Retinal pigment epithelial cell (primary cell): ENCODE measurements around the gene TMEM45B.
"Not testable (repeated sequence)": the region's sequence is repeated elsewhere in the genome, so short reads cannot be mapped to it uniquely, and the experiment has no call there.

Experiments
- DNase-seq: peaks from one replicate; pipeline ENCODE4 v3.0.0-alpha.2; 2010; ENCODE audit warnings: low read depth
- H3K4me3 ChIP-seq: 2 replicates; pipeline ENCODE4 v1.5.1; 2011; ENCODE audit warnings: mild to moderate bottlenecking, low read length, control low read depth, moderate library complexity
- TF ChIP-seq, protein P1 (sequence below): conservative IDR thresholded peaks from 2 replicates; pipeline ENCODE4 v1.5.1; 2011; ENCODE audit warnings: low read depth, low read length, control low read depth, inconsistent platforms

The TMEM45B gene

DNA sequence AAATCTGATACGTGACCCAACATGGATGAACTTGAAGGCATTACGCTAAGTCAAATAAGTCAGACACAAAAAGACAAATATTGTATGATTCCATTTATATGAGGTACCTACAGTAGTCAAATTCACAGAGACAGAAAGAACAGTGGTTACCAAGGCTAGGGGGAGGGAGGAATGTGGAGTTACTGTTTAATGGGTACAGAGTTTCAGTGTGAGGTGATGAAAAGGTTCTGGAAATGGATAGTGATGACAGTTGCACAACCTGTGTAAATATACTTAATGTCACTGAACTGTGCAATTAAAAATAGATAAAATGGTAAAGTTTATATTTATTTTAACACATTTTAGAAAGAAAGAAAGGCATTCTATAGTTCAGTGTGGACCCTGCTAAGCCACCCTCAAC is 24.1 kb upstream of the TMEM45B start:
- H3K4me3 ChIP-seq = no peak overlapping the region
- TF ChIP-seq, protein P1, sequence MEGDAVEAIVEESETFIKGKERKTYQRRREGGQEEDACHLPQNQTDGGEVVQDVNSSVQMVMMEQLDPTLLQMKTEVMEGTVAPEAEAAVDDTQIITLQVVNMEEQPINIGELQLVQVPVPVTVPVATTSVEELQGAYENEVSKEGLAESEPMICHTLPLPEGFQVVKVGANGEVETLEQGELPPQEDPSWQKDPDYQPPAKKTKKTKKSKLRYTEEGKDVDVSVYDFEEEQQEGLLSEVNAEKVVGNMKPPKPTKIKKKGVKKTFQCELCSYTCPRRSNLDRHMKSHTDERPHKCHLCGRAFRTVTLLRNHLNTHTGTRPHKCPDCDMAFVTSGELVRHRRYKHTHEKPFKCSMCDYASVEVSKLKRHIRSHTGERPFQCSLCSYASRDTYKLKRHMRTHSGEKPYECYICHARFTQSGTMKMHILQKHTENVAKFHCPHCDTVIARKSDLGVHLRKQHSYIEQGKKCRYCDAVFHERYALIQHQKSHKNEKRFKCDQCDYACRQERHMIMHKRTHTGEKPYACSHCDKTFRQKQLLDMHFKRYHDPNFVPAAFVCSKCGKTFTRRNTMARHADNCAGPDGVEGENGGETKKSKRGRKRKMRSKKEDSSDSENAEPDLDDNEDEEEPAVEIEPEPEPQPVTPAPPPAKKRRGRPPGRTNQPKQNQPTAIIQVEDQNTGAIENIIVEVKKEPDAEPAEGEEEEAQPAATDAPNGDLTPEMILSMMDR = no peak
- DNase-seq = no peak

DNA sequence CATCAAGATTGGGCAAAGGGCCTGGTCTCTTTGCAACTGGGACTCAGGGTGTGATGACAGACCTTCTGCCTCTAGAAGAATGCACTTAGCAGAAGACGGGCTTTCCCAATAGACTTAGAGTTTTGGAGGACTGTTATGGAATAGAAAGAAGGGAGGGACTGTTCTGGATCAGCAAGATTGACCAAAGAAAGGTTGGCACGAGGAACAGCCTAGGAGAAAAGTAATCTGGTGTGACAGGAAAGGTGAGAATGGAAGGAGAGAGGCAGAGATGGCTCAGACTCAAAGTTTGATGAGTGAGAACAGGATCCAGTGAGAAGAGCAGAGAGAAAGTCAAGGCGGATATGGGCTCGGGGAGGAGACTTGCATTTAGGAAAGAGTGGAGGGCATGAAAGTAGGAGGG is 23.0 kb upstream of the TMEM45B start:
- TF ChIP-seq, protein P1 = no peak
- H3K4me3 ChIP-seq = no peak overlapping the region
- no peak for DNase-seq

DNA sequence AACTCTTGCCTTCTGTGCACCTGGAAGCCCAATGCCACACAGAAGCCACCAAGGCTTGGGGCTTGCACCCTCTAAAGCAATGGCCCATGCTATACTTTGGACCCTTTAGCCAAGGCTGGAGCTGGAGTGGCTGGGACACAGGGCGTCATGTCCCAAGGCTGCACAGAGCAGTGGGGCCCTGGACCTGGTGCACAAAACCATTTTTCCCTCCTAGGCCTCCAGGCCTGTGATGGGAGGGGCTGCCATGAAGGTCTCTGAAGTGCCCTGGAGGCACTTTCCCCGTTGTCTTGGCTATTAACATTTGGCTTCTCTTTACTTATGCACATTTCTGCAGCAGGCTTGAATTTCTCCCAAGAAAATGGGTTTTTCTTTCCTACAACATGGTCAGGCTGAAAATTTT is 20.6 kb upstream of the TMEM45B start:
- TF ChIP-seq, protein P1 = no peak
- no peak for DNase-seq
- no peak overlapping the region for H3K4me3 ChIP-seq

DNA sequence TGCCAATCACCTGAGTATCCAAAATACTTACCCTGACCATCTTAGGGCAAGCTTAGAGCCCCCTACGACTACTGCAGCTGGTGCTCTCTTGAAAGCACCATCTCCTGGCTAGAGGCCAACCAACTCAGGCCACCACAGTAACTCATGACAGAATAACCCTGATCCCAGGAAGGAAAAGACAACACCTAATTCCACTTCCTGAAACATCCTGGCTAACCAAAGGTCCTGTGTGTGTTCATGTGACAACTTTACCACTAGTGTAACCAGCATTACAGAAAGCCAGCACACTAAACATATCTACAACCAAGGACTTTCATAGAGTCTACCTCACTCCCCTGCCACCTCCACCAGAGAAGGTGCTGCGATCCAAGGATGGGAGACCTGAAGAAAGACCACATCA is 17.4 kb upstream of the TMEM45B start:
- TF ChIP-seq, protein P1 = no peak

DNA sequence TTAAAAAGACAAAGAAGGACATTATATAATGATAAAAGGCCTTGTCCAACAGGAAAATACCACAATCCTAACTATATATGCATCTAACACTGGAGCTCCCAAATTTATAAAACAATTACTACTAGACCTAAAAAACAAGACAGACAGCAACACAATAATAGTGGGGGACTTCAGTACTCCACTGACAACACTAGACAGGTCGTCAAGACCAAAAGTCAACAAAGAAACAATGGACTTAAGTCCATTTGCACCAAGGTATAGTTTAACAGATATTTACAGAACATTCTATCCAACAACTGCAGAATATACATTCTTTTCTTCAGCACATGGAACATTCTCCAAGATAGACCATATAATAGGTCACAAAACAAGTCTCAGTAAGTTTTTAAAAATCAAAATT is 15.5 kb upstream of the TMEM45B start:
- DNase-seq = not testable (repeated sequence)

More for the DNA sequence above, 17.4 kb upstream of the TMEM45B start:
- H3K4me3 ChIP-seq = no peak overlapping the region
- no peak for DNase-seq

DNA sequence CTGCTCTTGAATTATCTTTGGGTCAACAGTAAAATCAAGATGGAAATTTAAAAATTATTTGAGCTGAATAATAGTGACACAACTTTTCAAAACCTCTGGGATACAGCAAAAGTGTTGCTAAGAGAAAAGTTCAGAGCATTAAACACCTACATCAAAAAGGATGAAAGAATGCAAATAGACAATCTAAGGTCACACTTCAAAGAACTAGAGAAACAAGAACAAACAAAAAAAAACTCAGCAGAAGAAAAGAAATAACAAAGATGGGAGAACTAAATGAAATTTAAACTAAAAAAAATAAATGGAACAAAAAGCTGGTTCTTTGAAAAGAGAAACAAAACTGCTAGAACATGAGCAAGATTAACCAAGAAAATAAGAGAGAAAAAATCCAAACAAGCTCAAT is 15.0 kb upstream of the TMEM45B start:
- TF ChIP-seq, protein P1 = no peak
- no peak overlapping the region for H3K4me3 ChIP-seq
- DNase-seq = no peak

More for the DNA sequence above, 15.5 kb upstream of the TMEM45B start:
- H3K4me3 ChIP-seq = not testable (repeated sequence)

DNA sequence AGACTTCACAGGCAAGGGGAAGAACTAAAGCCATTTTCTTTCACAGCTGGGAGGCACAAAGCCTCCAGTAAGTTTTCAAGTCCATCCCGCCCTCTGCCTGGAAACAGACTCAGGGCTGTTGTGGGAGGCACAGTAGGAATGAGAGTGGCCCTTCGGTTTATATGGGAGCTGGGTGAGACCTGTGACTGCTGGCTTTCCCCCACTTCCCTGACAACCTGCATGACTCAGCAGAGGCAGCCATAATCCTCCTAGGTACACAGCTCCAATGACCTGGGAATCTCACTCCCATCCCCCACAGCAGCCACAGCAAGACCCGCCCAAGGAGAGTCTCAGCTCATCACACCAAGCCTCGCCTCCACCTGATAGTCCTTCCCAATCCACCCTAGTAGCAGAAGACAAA is 12.1 kb upstream of the TMEM45B start:
- TF ChIP-seq, protein P1 = no peak
- no peak for DNase-seq
- H3K4me3 ChIP-seq = no peak overlapping the region

DNA sequence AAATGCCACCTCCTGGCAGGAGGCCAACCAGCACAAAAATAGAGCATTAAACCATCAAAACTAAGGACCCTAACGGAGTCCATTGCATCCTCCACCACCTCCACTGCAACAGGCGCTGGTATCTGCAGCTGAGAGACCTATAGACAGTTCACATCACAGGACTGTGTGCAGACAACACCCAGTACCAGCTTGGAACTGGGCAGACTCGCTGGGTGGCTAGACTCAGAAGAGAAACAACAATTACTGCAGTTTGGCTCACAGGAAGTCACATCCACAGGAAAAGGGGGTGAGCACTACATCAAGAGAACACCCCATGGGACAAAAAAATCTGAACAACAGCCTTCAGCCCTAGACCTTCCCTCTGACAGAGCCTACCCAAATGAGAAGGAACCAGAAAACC is 11.6 kb upstream of the TMEM45B start:
- DNase-seq = no peak
- TF ChIP-seq, protein P1 = no peak
- H3K4me3 ChIP-seq = no peak overlapping the region

DNA sequence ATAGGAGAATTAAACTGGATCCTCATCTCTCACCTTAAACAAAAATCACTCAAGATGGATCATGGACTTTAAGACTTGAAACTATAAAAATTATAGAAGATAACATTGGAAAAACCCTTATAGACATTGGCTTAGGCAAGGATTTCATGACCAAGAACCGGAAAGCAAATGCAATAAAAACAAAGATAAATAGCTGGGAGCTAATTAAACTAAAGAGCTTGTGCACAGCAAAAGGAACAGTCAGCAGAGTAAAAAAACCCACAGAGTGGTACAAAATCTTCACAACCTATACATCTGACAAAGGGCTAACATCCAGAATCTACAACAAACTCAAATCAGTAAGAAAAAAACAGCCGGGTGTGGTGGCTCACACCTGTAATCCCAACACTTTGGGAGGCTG is 7.4 kb upstream of the TMEM45B start:
- not testable (repeated sequence) for DNase-seq, H3K4me3 ChIP-seq
